GM19452 (cell line): ENCODE measurements around the gene ACOXL.

Experiments
- ATAC-seq: cut with Tn5 transposase; IDR thresholded peaks from one replicate; pipeline ENCODE4 v1.9.1; 2021; ENCODE audit not compliant: unreplicated experiment

Gene ACOXL

DNA sequence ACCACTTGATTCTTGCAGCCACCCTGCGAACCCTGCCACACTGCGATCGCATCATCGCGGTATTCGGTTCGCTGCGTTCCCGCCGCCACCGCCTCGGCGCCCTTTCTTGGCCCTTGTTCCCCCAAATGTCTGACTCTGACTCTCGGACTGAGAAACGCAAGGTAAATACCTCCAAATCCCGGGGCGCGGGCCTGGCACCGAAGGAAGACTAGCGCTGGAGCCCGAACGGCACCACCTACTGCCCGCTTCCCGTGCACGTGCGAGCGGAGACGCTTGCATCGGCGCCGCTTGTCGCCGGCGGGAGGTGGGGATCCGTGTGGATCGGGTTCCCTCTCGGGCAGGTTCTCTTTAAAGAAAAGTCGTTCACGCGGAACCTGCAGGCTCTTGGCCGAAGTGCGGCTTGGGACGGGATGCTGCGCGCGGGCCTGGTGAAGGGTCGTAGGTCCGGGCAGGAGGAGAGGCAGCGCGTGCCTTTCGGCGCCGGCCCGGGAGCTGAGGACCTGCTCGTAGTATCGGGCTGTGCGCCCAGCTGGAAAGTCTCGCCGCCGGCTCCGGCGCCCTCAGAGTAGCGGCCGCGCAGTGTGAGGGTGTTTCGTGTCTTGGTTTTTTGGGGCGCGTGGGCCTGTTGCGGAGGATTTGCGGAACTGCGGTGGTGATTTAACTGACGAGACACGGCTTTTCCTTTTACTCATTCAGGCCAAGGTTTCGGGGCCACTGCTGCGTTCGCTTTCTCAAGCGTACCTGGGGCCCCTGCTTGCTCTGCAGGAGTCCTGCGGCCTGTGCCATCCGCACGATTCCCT, 388.9 kb downstream of the ACOXL start:
- ATAC-seq = no peak

DNA sequence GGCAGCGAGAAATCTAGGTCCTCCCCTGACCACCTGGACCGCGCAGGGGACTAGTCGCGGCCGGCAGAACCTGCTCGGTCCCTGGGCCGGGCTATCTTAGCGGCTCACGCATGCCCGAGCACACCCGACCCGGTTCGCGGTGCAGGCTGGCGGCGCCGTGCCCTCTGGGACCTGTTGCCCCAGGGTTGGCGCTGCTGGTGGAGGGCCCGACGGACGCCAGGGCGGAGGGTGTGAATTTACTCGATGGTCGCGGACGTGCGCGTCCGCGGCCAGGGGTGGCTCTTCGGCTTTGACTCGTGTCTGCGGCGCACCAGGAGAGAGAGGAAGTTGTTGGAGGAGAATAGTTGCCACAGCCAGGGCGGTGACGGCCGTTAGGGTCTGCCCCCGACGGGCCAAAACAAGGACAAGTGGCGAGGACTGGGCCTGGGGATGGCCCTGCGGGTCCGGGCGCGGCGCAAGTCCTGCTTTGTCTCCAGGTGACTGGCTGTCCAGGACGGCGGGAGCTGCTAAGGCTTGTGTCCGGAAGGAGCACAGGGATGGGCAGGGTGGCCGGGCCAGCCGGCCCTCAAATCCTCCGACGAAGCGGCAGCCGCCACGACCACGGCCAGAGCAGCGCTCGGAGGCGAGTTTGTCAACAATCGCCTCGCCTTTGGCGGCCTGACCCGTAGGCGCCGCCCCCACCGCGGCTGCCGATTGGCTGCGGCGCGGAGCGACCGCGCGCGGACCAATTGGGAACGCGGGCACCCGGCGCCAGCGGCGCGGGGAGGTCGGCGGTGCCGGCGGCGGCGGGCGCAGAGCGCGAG, 389.7 kb downstream of the ACOXL start:
- peak; percentile 47 for ATAC-seq

DNA sequence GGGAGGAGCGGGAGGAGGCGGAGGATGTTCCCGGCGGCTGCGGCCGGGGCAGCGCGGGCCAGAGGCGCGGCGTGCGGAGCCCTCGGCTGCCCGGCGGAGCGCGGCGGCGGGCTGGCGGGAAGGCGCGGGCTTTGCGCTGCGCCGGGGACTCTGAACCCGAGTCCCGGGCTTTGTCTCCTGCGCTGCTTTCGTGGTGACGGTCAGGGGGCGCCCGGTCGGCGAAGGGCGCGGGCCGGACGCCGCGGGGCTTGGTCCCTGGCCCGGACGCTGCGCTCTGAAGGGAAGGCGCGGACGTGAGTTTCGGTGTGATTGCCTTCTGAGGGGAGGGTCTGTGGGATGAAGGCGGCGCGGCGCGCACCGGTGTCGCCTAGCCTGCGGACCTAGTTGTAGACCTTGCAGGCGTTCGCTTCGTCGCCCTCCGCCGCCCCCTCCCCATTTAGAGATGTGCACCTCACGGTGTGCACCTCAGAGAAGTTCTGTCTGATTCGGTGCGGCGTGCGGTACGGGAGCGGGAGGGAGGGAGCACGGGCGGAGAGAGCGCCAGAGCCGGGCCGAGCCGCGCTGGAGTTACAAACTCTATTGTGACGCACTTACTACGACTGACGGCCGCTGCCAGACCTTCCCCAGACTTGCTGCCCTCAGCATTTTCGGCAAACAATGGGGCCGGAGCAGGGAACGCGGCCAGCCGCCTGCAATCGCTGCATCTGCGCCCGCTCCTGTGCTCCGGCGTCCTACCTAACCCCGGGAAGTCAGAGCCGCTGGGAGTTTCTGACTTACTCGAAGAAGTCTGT, 390.5 kb downstream of the ACOXL start:
- ATAC-seq = peak; percentile 1

DNA sequence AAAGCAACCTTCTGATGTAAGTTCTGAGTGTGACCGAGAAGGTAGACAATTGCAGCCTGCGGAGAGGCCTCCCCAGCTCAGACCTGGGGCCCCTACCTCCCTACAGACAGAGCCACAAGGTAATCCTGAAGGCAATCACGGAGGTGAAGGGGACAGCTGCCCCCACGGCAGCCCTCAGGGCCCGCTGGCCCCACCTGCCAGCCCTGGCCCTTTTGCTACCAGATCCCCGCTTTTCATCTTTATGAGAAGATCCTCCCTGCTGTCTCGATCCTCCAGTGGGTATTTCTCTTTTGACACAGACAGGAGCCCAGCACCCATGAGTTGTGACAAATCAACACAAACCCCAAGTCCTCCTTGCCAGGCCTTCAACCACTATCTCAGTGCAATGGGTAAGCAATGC, 391.4 kb downstream of the ACOXL start:
- no peak for ATAC-seq

DNA sequence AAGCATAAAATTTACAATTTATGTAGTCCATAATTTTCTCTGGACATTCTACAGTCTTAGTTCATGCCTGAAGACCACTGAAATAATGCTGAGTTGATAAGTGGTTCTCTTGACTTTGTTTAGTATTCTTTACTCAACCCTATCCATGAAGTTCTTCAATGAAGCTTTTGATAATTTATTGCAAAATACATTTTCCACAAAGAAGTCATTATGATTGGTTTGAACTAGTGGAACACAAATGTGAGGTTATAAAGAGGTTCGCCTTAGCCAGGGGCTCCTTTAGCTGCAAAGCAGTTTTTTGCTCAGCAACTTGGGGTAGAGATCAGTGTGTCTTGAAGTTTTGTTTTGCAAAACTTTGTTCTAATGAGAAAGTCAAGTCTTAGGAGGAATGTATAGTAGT, 394.2 kb downstream of the ACOXL start:
- no peak for ATAC-seq

DNA sequence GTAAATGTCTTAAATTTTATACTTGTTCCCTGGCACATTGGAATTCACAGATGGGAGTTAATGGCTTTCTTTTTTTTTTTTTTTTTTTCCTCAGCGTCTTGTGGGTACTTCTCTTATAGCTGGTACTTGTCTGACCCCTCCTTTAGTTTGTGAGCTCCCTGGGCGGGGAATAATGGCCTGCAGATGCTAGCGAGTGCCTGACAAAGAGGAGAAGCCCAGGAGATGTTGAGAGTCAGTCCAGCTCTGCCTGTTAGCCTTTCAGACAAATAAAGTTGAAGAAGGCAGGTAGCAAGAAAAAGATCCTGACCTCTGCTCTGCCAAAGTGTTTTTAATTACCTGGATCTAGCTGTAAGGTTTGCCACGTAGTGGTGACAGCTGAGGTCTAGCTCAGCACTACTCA, 395.0 kb downstream of the ACOXL start:
- ATAC-seq = no peak

- ATAC-seq = no peak
Measured at GRCh38 chr2:111128096-111128495, 395.7 kb downstream of the ACOXL start.

DNA sequence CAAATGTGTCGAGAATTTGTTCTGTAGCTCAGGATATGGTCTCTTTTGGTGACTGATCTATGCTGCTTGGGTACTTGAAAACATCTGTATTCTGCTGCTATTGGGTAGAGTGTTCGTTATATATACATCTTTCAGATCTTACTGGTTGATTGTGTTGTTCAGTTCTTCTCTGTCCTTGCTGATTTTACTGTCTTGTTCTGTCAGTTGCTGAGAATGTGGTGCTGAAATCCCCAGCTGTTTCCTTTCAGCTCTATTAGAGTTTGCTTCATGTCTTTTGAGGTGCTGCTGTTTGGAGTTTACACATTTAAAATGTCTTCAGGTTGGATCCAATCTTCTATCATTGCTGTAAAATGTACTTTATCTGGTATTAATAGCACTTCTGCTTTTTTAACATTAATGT, 401.2 kb downstream of the ACOXL start:
- ATAC-seq = no peak

GRCh38 chr2:111134055-111134454, 401.7 kb downstream of the ACOXL start:
- ATAC-seq = no peak

GRCh38 chr2:111135237-111135909, 403.0 kb downstream of the ACOXL start:
- no peak for ATAC-seq

- ATAC-seq = no peak
Measured at GRCh38 chr2:111135910-111136297, 403.5 kb downstream of the ACOXL start.

GRCh38 chr2:111138839-111139238, 406.5 kb downstream of the ACOXL start:
- ATAC-seq = no peak

GRCh38 chr2:111139637-111140317, 407.4 kb downstream of the ACOXL start:
- ATAC-seq = no peak

DNA sequence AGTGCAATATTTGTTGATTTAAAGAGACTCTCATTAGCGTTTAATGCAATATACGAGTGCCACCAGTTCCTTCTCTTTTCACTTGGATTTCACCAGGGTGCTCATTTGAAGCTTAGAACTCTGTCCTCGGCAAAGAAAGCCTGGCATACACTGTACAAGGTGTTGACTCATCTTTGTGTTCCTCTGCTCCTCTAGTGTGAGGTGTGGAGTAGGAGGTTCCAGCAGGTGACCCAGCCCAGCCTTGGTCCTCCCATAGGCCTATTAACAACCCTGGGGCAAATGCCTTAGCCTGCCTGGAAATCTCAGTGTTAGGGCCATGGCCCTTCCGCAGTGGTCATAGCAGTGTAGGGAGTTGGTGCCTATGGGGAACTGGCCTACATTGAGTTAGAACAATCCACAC, 408.4 kb downstream of the ACOXL start:
- no peak for ATAC-seq

DNA sequence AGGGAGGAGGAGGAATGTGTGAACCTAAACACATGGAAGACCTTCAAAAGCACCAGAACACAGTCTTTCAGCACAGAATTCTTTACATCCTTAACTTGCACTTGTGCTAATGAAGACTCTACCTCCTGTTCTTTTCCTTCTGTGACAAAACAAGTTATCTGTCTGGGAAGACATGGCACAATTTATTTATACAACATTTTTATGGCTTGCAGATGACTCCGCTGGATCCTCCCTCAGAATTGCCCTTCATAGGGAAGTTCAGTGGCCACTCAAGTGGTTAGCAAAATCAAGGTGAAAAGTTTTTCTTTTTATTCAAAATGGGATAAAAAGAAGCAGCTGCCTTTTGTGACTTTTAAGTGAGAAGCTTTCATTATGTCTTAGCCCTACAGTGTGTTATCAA, 409.7 kb downstream of the ACOXL start:
- ATAC-seq = no peak

GRCh38 chr2:111143107-111143842, 410.9 kb downstream of the ACOXL start:
- ATAC-seq = no peak

DNA sequence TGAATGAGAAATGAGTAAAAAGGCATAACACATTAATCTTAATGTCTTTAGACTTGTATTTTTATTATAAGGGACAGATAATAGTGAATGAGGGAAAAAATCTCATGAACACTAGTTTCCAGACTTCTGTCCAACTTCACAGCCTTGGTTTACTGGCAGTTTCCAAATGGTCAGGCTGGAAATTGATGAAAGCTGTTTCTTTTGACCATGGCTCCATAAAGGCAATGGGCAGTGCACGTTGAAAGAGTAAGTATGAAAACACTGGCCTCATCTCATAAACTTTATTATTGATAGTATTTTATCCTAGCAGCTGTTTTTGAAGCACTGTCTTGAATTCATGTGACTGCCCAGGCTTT, 411.4 kb downstream of the ACOXL start:
- no peak for ATAC-seq

DNA sequence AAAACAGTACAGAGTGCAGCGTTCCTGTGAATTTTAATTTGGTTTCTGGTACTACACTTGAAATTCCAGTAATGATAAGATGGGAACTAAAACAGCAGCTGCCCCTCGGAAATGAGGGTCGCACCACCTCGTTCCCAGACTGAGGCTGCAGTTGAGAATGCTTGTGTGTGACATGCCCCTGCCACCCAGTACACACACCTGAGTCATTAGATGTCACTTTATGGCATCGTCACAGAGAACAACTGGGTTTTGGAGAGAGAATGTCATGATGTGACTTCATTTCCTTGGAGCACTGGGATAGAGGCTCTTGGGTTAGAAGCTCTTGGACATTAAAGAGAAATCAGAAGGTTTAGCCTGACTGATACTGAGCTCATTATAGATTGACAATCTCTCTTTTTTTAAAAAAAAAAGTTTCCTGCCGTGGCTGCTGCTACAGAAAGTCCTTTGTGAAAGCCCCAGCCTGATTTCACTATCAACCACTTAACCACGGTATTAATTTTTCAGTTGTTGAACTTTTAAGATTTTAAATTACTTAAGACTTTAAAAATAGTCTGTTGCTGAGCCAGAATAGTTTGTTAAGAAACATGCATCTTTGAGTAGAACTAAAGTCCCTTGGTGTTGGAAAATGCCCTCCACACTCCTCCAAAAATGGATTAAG, 412.9 kb downstream of the ACOXL start:
- ATAC-seq = no peak

DNA sequence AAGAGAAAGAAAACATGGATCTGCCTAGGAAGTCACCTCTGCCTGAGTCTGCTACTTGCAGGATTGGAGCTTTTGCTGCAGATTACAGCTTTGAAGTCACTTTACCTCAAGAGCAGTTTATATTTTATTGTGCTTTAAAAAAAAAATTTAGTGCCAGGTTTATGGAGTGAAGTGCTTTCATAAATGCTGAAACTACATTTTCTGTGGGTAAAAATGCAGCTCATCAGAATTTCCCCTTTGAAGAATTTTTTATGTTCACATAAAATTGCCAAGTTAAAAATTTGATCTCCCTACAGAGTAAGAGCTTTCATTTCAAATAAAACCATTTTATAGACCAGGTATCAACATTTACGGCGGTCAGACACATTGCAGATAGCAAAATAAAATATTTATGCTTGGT, 413.6 kb downstream of the ACOXL start:
- no peak for ATAC-seq
